Hepatocyte (in vitro differentiated cells): Measurements from ENCODE around the gene CD28.

ENCODE experiments used
- CTCF ChIP-seq: fragments of 200-600 bp; sonication (generic); IDR thresholded peaks from 2 replicates; pipeline ENCODE4 v1.5.1; 2016; ENCODE audit warnings: antibody characterized with exemption, mild to moderate bottlenecking; ENCODE audit not compliant: poor library complexity
- EZH2 ChIP-seq: fragments of 200-600 bp; sonication (generic); IDR thresholded peaks from 2 replicates; pipeline ENCODE4 v1.6.1; 2016; ENCODE audit warnings: antibody characterized with exemption, mild to moderate bottlenecking, borderline replicate concordance

- no peak for TF ChIP-seq CTCF
- no peak for TF ChIP-seq EZH2
Observed at GRCh38 chr2:203672856-203673255, 33.6 kb upstream of the CD28 start.
